NCI-H2107 treated with DMSO at 0.1 percent for 48 hours (cell line): ENCODE measurements around the gene ATG13.
"Not testable (repeated sequence)": the region's sequence is repeated elsewhere in the genome, so short reads cannot be mapped to it uniquely, and the experiment has no call there.

Source experiments
- DNase-seq: peaks from one replicate; lab custom pipeline; 2025; ENCODE audit not compliant: unreplicated experiment; lab: John Stamatoyannopoulos, UW

The ATG13 gene

GRCh38 chr11:46642627-46643335 lies 25.4 kb downstream of the ATG13 start:
- no peak for DNase-seq

GRCh38 chr11:46643531-46643930 lies 26.2 kb downstream of the ATG13 start:
- DNase-seq, result no peak

GRCh38 chr11:46643986-46644385 lies 26.6 kb downstream of the ATG13 start:
- no peak for DNase-seq

- DNase-seq, result peak; percentile 86
These were observed 31.9 kb downstream of the ATG13 start for GRCh38 chr11:46649180-46649738.

- no peak for DNase-seq
These were observed 38.3 kb downstream of the ATG13 start for GRCh38 chr11:46655631-46656030.

- no peak for DNase-seq
These were observed 39.8 kb downstream of the ATG13 start for GRCh38 chr11:46657186-46657585.

GRCh38 chr11:46658259-46658658 lies 40.9 kb downstream of the ATG13 start:
- DNase-seq, result no peak

GRCh38 chr11:46659908-46660307 lies 42.6 kb downstream of the ATG13 start:
- DNase-seq, result no peak

GRCh38 chr11:46661836-46662235 lies 44.5 kb downstream of the ATG13 start:
- no peak for DNase-seq

- DNase-seq, result no peak
These were observed 45.0 kb downstream of the ATG13 start for GRCh38 chr11:46662366-46662765.

GRCh38 chr11:46663277-46663940 lies 46.1 kb downstream of the ATG13 start:
- DNase-seq, result no peak

GRCh38 chr11:46664612-46665011 lies 47.3 kb downstream of the ATG13 start:
- no peak for DNase-seq

- DNase-seq, result no peak
These were observed 48.0 kb downstream of the ATG13 start for GRCh38 chr11:46665356-46665755.

GRCh38 chr11:46666516-46666915 lies 49.2 kb downstream of the ATG13 start:
- DNase-seq, result no peak

GRCh38 chr11:46667043-46667481 lies 49.7 kb downstream of the ATG13 start:
- DNase-seq, result no peak

- no peak for DNase-seq
These were observed 51.2 kb downstream of the ATG13 start for GRCh38 chr11:46668480-46669085.

- DNase-seq, result no peak
These were observed 52.4 kb downstream of the ATG13 start for GRCh38 chr11:46669711-46670139.

- DNase-seq, result not testable (repeated sequence)
These were observed 53.2 kb downstream of the ATG13 start for GRCh38 chr11:46670521-46670920.

GRCh38 chr11:46671958-46672315 lies 54.6 kb downstream of the ATG13 start:
- DNase-seq, result no peak

- DNase-seq, result no peak
These were observed 55.1 kb downstream of the ATG13 start for GRCh38 chr11:46672381-46672839.

- DNase-seq, result no peak
These were observed 56.5 kb downstream of the ATG13 start for GRCh38 chr11:46673713-46674462.
